ENCODE data around the gene NOTCH4. TPM values are rescaled to one million over a fixed set of nuclear protein-coding genes. Genes with fewer than 3 reads are reported as not detected.

The NOTCH4 gene
- total and polyA plus RNA-seq, 9 of the 15 experiments (the other 6 are each of a cell fraction or from before 2014, with no cell fraction given) = 0.24 to 4.3 (median 1.7) TPM

DNA sequence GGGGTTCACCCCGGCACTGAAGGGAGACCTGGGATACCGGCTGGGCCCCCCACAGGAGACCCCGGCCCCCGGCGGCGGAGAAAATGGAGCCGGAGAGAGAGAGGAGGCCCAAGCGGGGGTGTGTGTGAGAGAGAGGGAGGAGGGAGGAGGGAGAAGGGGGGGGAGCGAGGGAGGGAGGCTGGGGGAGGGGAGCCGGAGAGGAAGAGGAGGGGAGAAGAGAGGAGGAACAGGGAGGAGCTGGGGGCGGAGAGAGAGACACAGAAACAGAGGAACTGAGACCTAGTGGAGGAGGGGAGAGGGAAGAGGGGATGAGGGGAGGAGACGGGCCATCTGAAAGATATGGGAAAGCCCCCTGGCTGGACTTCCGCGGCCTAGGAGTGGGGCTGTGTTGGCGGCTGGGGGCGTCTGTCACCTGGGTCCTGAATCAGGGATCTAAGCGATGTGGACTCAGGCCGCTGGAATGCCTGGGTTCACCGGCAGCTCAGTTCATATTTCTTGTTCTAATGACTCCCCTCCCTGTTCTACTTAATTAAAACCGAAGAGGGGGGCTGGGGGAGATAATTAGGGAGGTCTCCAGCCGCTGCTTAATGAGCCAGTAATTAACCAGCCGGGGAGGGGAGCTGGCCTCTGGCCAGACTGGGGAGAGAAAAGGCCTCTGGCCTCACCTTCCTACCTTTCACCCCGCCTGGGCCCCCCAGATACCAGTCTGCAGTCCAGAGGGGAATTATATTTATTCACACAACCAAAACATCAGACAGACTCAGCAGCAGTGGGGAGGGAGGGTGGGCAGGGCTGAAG lies 33.6 kb downstream of the NOTCH4 start, which contains the start of gene PBX2 (continued):
- TF ChIP-seq, protein P1, sequence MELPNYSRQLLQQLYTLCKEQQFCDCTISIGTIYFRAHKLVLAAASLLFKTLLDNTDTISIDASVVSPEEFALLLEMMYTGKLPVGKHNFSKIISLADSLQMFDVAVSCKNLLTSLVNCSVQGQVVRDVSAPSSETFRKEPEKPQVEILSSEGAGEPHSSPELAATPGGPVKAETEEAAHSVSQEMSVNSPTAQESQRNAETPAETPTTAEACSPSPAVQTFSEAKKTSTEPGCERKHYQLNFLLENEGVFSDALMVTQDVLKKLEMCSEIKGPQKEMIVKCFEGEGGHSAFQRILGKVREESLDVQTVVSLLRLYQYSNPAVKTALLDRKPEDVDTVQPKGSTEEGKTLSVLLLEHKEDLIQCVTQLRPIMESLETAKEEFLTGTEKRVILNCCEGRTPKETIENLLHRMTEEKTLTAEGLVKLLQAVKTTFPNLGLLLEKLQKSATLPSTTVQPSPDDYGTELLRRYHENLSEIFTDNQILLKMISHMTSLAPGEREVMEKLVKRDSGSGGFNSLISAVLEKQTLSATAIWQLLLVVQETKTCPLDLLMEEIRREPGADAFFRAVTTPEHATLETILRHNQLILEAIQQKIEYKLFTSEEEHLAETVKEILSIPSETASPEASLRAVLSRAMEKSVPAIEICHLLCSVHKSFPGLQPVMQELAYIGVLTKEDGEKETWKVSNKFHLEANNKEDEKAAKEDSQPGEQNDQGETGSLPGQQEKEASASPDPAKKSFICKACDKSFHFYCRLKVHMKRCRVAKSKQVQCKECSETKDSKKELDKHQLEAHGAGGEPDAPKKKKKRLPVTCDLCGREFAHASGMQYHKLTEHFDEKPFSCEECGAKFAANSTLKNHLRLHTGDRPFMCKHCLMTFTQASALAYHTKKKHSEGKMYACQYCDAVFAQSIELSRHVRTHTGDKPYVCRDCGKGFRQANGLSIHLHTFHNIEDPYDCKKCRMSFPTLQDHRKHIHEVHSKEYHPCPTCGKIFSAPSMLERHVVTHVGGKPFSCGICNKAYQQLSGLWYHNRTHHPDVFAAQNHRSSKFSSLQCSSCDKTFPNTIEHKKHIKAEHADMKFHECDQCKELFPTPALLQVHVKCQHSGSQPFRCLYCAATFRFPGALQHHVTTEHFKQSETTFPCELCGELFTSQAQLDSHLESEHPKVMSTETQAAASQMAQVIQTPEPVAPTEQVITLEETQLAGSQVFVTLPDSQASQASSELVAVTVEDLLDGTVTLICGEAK (IDR thresholded peaks at IDR 0.05) = peak; percentile 61
- TF ChIP-seq, protein P1 (CRISPR knock-in tag; IDR thresholded peaks at IDR 0.05) = no peak
- TF ChIP-seq DPF2 (IDR thresholded peaks at IDR 0.05) = peak; percentile 88
- TF ChIP-seq MEIS2 (IDR thresholded peaks at IDR 0.05; ENCODE audit: partially characterized antibody) = no peak
- TF ChIP-seq PTTG1 (tag; IDR thresholded peaks at IDR 0.05; ENCODE audit: low read depth) = no peak
- no peak for TF ChIP-seq TEAD2 (tag; IDR thresholded peaks at IDR 0.05)
- TF ChIP-seq, protein P2, sequence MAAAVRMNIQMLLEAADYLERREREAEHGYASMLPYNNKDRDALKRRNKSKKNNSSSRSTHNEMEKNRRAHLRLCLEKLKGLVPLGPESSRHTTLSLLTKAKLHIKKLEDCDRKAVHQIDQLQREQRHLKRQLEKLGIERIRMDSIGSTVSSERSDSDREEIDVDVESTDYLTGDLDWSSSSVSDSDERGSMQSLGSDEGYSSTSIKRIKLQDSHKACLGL (CRISPR knock-in tag; IDR thresholded peaks at IDR 0.05; ENCODE audit: borderline replicate concordance, poor library complexity, severe bottlenecking) = no peak
- TF ChIP-seq, protein P3, sequence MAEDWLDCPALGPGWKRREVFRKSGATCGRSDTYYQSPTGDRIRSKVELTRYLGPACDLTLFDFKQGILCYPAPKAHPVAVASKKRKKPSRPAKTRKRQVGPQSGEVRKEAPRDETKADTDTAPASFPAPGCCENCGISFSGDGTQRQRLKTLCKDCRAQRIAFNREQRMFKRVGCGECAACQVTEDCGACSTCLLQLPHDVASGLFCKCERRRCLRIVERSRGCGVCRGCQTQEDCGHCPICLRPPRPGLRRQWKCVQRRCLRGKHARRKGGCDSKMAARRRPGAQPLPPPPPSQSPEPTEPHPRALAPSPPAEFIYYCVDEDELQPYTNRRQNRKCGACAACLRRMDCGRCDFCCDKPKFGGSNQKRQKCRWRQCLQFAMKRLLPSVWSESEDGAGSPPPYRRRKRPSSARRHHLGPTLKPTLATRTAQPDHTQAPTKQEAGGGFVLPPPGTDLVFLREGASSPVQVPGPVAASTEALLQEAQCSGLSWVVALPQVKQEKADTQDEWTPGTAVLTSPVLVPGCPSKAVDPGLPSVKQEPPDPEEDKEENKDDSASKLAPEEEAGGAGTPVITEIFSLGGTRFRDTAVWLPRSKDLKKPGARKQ (CRISPR knock-in tag; IDR thresholded peaks at IDR 0.05) = no peak
- TF ChIP-seq, protein P4, sequence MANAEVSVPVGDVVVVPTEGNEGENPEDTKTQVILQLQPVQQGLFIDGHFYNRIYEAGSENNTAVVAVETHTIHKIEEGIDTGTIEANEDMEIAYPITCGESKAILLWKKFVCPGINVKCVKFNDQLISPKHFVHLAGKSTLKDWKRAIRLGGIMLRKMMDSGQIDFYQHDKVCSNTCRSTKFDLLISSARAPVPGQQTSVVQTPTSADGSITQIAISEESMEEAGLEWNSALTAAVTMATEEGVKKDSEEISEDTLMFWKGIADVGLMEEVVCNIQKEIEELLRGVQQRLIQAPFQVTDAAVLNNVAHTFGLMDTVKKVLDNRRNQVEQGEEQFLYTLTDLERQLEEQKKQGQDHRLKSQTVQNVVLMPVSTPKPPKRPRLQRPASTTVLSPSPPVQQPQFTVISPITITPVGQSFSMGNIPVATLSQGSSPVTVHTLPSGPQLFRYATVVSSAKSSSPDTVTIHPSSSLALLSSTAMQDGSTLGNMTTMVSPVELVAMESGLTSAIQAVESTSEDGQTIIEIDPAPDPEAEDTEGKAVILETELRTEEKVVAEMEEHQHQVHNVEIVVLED (CRISPR knock-in tag; IDR thresholded peaks at IDR 0.05) = no peak
- TF ChIP-seq BDP1 (IDR thresholded peaks at IDR 0.05; ENCODE audit: insufficient read depth, insufficient read length) = no peak

Measured in K562 (cell line).